Activated CD4-positive, alpha-beta T cell treated with anti-CD3 and anti-CD28 coated beads, Interleukin-2, Interleukin-4, amounts not matched to agents 100 ng/mL and 50 ng/mL, durations not matched to agents 16 hours and 8 hours (primary cell): Measurements from ENCODE around the gene SP2.

Source experiments
- DNase-seq: peaks from one replicate; pipeline ENCODE4 v3.0.0-alpha.2; 2020; ENCODE audit warnings: low spot score

The SP2 gene

GRCh38 chr17:47949197-47949759, 53.2 kb downstream of the SP2 start:
- DNase-seq = peak; percentile 81

GRCh38 chr17:47949946-47950345, 53.9 kb downstream of the SP2 start:
- no peak for DNase-seq

GRCh38 chr17:47950448-47950847, 54.4 kb downstream of the SP2 start:
- DNase-seq = no peak

- DNase-seq = no peak
Observed at GRCh38 chr17:47952171-47953021, 56.4 kb downstream of the SP2 start.

GRCh38 chr17:47953909-47954308, 57.9 kb downstream of the SP2 start:
- no peak for DNase-seq

- DNase-seq = no peak
Observed at GRCh38 chr17:47955497-47956461, 59.7 kb downstream of the SP2 start.

- no peak for DNase-seq
Observed at GRCh38 chr17:47956791-47957590, 61.0 kb downstream of the SP2 start.

GRCh38 chr17:47957591-47958490, 61.8 kb downstream of the SP2 start, which contains the start of gene PRR15L:
PRR15L (minus strand) TSS chr17:47957883; CDS start chr17:47953234, 4,649 bp downstream.
- DNase-seq = no peak

- no peak for DNase-seq
Observed at GRCh38 chr17:47959825-47960655, 64.0 kb downstream of the SP2 start.

- no peak for DNase-seq
Observed at GRCh38 chr17:47961406-47961805, 65.4 kb downstream of the SP2 start.

- no peak for DNase-seq
Observed at GRCh38 chr17:47962901-47963300, 66.9 kb downstream of the SP2 start.

- DNase-seq = no peak
Observed at GRCh38 chr17:47964856-47965255, 68.8 kb downstream of the SP2 start.

- no peak for DNase-seq
Observed at GRCh38 chr17:47966079-47966519, 70.1 kb downstream of the SP2 start.

- no peak for DNase-seq
Observed at GRCh38 chr17:47967607-47968252, 71.7 kb downstream of the SP2 start.

- no peak for DNase-seq
Observed at GRCh38 chr17:47968836-47969235, 72.8 kb downstream of the SP2 start.

GRCh38 chr17:47969930-47970724, 74.1 kb downstream of the SP2 start:
- DNase-seq = no peak

- DNase-seq = peak; percentile 100
Observed at GRCh38 chr17:47970725-47971499, 74.9 kb downstream of the SP2 start, which contains the start of gene CDK5RAP3. CDK5RAP3 (plus strand) TSS chr17:47971113; CDS start chr17:47971147, 34 bp downstream.
